Upper lobe of right lung (tissue), 1 donor: Measurements from ENCODE around the gene SLC13A3. TPM values are rescaled to one million over a fixed set of nuclear protein-coding genes. Genes with fewer than 3 reads are reported as not detected.

Experiments
- ATAC-seq: fragments of 200-7000 bp; cut with Tn5 transposase; one replicate; pipeline ENCODE4 v1.9.1; 2020; ENCODE audit warnings: mild to moderate bottlenecking, moderate library complexity
- DNase-seq: peaks from one replicate; pipeline ENCODE4 v3.0.0-alpha.2; 2020
- H3K27ac ChIP-seq: fragments of 200-600 bp; one replicate; pipeline ENCODE4 v1.8.0; 2022
- H3K27me3 ChIP-seq: fragments of 200-600 bp; one replicate; pipeline ENCODE4 v1.8.0; 2022; ENCODE audit warnings: mild to moderate bottlenecking
- H3K36me3 ChIP-seq: fragments of 200-600 bp; one replicate; pipeline ENCODE4 v1.8.0; 2022
- H3K4me1 ChIP-seq: fragments of 200-600 bp; one replicate; pipeline ENCODE4 v1.8.0; 2022
- H3K4me3 ChIP-seq: fragments of 200-600 bp; one replicate; pipeline ENCODE4 v1.8.0; 2022; ENCODE audit warnings: mild to moderate bottlenecking
- H3K9me3 ChIP-seq: fragments of 200-600 bp; one replicate; pipeline ENCODE4 v1.8.0; 2022
- intact Hi-C: fragments of 100-400 bp; cut with DNase I; formaldehyde crosslinking; loops from one replicate; pipeline ENCODE4 v1.11.0; 2022
- total RNA-seq: library from RNA; stranded (reverse); fragmentation: NEBNext Ultra II Directional; extraction: Animal tissue kit (Norgen Biotek cat#: 25700); gene quantifications from one replicate; pipeline ENCODE4 v1.2.1, GENCODE V29; 2021
- TF ChIP-seq, protein P1 (sequence below): fragments of 200-600 bp; IDR thresholded peaks from one replicate; pipeline ENCODE4 v1.8.0; 2022; ENCODE audit warnings: antibody characterized with exemption
- donor health status: DM: no; HTN: yes; CAD: no; lungs with severe emphysema.

SLC13A3 gene
- total RNA-seq, 1 donor from 2014 or later = 1.6 TPM

DNA sequence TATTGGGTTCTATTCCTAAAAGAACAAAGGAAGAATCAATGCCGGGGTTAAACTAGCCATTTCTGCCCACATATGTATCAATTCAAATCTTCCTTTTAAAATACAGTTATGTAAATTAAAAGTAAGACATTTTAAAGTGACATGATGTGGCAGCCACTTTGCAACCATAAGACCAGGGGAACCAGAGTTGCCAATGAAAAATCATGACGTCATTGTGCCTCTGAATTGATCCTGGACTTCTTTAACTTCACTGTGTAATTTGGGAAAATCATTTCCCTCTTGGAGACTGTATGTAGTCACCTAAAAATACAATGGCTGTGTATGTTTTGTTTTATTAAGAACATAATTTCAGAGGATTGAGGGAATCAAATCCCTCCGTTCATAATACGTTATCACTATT is 42.2 kb downstream of the SLC13A3 start:
- intact Hi-C loops = no loop called here
- no peaks in the 10 kb centered on the region for H3K9me3 ChIP-seq
- DNase-seq (no peak), ATAC-seq (no peak)
- H3K36me3 ChIP-seq = no peaks in the 10 kb centered on the region
- no peak overlapping the region for H3K4me3 ChIP-seq
- H3K4me1 ChIP-seq = no peaks in the 10 kb centered on the region
- TF ChIP-seq, protein P1, sequence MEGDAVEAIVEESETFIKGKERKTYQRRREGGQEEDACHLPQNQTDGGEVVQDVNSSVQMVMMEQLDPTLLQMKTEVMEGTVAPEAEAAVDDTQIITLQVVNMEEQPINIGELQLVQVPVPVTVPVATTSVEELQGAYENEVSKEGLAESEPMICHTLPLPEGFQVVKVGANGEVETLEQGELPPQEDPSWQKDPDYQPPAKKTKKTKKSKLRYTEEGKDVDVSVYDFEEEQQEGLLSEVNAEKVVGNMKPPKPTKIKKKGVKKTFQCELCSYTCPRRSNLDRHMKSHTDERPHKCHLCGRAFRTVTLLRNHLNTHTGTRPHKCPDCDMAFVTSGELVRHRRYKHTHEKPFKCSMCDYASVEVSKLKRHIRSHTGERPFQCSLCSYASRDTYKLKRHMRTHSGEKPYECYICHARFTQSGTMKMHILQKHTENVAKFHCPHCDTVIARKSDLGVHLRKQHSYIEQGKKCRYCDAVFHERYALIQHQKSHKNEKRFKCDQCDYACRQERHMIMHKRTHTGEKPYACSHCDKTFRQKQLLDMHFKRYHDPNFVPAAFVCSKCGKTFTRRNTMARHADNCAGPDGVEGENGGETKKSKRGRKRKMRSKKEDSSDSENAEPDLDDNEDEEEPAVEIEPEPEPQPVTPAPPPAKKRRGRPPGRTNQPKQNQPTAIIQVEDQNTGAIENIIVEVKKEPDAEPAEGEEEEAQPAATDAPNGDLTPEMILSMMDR = no peak
- H3K27me3 ChIP-seq = no peaks in the 10 kb centered on the region
- H3K27ac ChIP-seq = no peak overlapping the region

DNA sequence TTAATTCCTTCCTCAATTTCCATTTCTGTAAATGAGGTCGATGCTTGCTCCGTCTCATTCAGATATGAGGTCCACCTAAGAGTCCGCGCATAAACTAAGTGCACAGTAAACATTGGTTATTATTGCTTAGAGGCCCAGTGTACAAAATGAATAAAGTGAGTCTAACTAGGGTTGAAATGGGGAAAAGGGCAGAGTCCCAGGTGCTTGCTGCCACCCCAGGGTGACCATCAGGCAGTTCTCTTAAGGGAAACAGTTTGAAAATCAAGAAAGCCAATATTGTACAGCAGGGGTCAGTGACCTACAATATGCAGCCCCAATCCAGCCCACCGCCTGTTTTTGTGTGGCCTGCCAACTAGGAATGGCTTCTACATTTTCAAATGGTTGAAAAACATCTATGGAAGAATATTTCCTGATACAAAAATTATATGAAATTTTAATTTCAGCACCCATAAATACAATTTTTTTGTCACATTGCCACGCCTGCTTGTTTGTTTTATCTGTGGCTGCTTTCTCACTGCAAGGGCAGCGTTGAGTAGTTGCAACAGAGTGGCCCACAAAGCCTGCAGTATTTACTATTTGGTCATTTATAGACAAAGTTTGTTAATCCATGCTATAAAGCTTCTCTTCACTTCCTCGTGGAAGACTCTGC is 43.3 kb downstream of the SLC13A3 start:
- no peak overlapping the region for H3K4me3 ChIP-seq
- intact Hi-C loops = no loop called here

DNA sequence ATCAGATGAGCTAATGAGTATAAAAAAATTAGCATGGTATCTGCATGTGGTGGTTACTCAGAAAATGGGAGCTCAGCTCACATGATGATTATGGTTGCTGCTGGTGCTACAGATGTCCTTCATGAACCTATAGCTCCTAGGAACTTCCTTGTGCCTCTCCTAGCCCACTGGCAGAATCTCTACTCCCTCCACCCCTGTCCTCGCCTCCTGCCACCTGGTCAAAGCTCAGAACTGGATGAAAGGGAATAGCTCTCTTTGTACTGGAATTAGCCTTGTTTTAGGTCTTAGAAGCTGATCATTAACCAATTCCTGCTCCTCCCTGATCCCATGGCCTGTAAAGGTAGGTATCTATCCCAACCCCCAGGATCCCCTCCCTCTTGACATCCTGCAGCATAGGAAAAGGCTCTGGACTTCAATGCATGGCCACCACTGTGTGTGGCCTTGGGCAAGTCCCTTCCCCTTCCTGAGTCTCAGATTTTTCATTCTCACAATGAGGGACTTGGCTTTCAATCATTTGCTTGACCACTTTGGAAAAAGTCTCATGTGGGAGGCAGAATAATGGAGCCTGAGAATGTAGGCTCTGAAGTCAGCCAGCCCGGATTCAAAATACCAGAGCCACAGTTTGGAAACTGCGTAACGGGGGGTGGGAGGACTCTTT is 43.9 kb downstream of the SLC13A3 start:
- H3K27ac ChIP-seq = no peak overlapping the region
- intact Hi-C loops = no loop called here
- TF ChIP-seq, protein P1 = no peak
- H3K36me3 ChIP-seq = no peaks in the 10 kb centered on the region
- ATAC-seq = no peak
- H3K9me3 ChIP-seq = no peaks in the 10 kb centered on the region
- H3K4me1 ChIP-seq = no peaks in the 10 kb centered on the region
- H3K27me3 ChIP-seq = no peaks in the 10 kb centered on the region
- DNase-seq = no peak
- no peak overlapping the region for H3K4me3 ChIP-seq

More for the DNA sequence above, 43.3 kb downstream of the SLC13A3 start:
- Histone ChIP-seq H3K9me3 (no peaks in the 10 kb centered on the region), H3K27ac (no peak overlapping the region), H3K4me1 (no peaks in the 10 kb centered on the region), H3K27me3 (no peaks in the 10 kb centered on the region), H3K36me3 (no peaks in the 10 kb centered on the region)
- ATAC-seq = no peak
- no peak for DNase-seq
- TF ChIP-seq, protein P1 = no peak

DNA sequence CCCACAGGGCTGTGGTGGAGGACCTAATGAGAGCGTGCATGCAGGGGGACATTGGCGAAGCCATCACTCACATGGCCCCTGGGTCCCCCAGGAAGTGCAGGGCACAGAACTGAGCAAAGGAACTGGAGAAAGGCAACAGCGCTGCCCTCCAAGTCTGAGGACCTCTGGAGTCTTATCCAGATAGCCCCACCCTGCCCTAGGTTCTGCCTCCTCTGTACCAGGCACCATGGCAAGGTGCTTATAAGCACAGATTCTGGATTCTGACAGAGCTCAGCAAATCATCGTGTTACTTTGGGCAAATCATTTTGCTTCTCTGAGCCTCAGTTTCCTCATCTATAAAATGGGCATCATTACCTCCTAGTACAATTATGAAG is 44.5 kb downstream of the SLC13A3 start:
- ATAC-seq (no peak), DNase-seq (no peak)
- Histone ChIP-seq H3K36me3 (no peaks in the 10 kb centered on the region), H3K4me1 (no peaks in the 10 kb centered on the region), H3K9me3 (no peaks in the 10 kb centered on the region), H3K27me3 (no peaks in the 10 kb centered on the region), H3K27ac (no peak overlapping the region), H3K4me3 (no peak overlapping the region)
- intact Hi-C loops = no loop called here
- TF ChIP-seq, protein P1 = no peak

DNA sequence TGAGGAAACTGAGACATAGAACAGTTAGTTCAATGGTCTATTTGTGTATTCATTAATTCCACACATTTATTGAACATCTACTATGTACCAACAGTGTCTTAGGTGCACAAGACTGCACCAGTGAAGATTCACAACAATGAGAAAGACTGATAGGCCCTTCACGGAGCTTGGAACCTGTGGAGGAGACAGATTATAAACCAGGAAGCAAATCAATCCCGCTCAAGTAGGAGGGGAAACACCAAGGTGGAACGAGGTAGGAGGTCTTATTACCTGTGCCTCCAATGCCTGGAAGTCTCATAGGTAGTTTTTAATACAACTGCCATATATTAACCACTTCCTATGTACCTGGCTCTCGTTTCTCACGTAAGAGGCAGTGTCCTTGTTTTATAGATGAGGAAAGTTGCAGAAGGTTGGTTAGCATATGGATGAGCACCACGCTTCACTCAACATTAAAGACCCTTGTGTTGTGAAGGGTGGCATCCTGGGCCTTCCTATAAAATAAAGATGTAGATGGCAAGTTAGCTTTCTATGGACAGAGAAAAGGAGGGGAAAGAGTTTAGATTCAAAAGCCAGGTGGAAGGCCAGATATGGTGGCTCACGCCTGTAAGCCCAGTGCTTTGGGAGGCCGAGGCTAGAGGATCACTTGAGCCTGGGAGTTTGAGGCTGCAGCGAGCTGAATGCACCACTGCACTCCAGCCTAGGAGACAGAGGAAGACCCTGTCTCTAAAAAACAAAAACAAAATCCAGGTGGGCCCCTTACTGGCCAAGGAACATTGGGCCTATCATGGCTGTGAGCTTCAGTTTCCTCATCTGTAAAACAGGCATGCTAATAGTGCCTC is 45.1 kb downstream of the SLC13A3 start:
- TF ChIP-seq, protein P1 = no peak
- Histone ChIP-seq H3K27ac (no peak overlapping the region), H3K4me1 (no peaks in the 10 kb centered on the region), H3K36me3 (no peaks in the 10 kb centered on the region), H3K9me3 (no peaks in the 10 kb centered on the region), H3K4me3 (no peak overlapping the region), H3K27me3 (no peaks in the 10 kb centered on the region)
- no peak for DNase-seq
- ATAC-seq = no peak
- intact Hi-C loops = no loop called here
